BJ (cell line): ENCODE results near the gene VGLL4. TPM values are rescaled to one million over a fixed set of nuclear protein-coding genes. Genes with fewer than 3 reads are reported as not detected.

Experiments
- CTCF ChIA-PET: fragments of 350-600 bp; formaldehyde crosslinking; extraction: SDS; loops from one replicate; lab custom pipeline; 2021; ENCODE audit warnings: antibody characterized with exemption, inconsistent platforms; lab: Yijun Ruan, JAX
- POLR2A ChIA-PET: fragments of 300-600 bp; sonication (Branson Sonifier 250); formaldehyde crosslinking; extraction: SDS; loops from one replicate; lab custom pipeline; 2021; ENCODE audit warnings: antibody characterized with exemption; lab: Charles Lee
- DNase-seq: peaks from one replicate; pipeline ENCODE4 v3.0.0-alpha.2; 2011; ENCODE audit warnings: low read depth
- H3K27me3 ChIP-seq: 2 replicates; pipeline ENCODE4 v1.6.0; 2011; ENCODE audit warnings: low read length; ENCODE audit not compliant: control insufficient read depth, insufficient read depth
- H3K36me3 ChIP-seq: 2 replicates; pipeline ENCODE4 v1.5.1; 2011; ENCODE audit warnings: low read length; ENCODE audit not compliant: control insufficient read depth, insufficient read depth
- H3K4me3 ChIP-seq: 2 replicates; pipeline ENCODE4 v1.5.1; 2011; ENCODE audit warnings: low read depth, mild to moderate bottlenecking, control low read depth, low read length
- CTCF ChIP-seq: IDR thresholded peaks from 2 replicates; pipeline ENCODE4 v1.5.1; 2011; ENCODE audit warnings: low read depth, mild to moderate bottlenecking, control low read depth, inconsistent platforms, low read length, moderate library complexity; ENCODE audit not compliant: insufficient read depth
- polyA plus RNA-seq: library from polyadenylated mRNA; depleted of rRNA; stranded (reverse); fragments of >200 nt; gene quantifications from 2 replicates; pipeline ENCODE4 v1.2.3, GENCODE V29; 2011

The VGLL4 gene
- polyA plus RNA-seq, 1 experiment, result 31.3 TPM

GRCh38 chr3:11581237-11582190, 62.2 kb downstream of the VGLL4 start:
- CTCF ChIA-PET, result interaction anchor here (0.8 kb wide), 1 partner anchor 16 kb away, joined by 3 read pairs; no protein-coding TSS in a partner anchor
- no peaks in the 10 kb centered on the region for H3K27me3 ChIP-seq
- no peak for TF ChIP-seq CTCF
- no peaks in the 10 kb centered on the region for H3K36me3 ChIP-seq
- peak overlapping the region; percentile 41 for H3K4me3 ChIP-seq
- POLR2A ChIA-PET, result interaction anchor here (0.6 kb wide), 1 partner anchor 17 kb away, joined by 3 read pairs; no protein-coding TSS in a partner anchor
- DNase-seq, result no peak

GRCh38 chr3:11580645-11581044, 63.1 kb downstream of the VGLL4 start:
- no peak overlapping the region for H3K4me3 ChIP-seq
- ChIA-PET CTCF (interaction anchor here (0.8 kb wide), 1 partner anchor 15 kb away, joined by 3 read pairs; no protein-coding TSS in a partner anchor), POLR2A (interaction anchor here (0.6 kb wide), 1 partner anchor 18 kb away, joined by 3 read pairs; no protein-coding TSS in a partner anchor)
- no peak for TF ChIP-seq CTCF
- no peaks in the 10 kb centered on the region for H3K27me3 ChIP-seq
- DNase-seq, result no peak
- no peaks in the 10 kb centered on the region for H3K36me3 ChIP-seq

DNA sequence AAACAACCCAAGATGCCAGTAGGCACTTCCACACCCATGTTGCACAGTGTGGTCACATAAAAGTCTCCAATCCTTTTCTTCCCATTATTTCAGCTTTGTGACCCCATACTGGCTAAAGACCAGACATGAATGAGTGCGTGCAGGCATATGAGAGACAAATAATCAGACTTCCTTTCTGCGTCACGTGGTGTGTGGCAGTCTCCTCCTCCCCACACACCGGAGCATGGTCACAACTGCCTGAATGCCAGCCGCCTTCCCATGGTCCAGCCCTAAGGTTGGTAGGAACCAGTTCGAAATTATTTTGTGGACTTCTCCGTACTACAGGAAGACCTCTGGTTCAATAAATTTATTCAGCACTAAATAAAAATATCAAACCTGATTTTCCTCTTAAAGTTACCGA, 65.5 kb downstream of the VGLL4 start:
- Histone ChIP-seq H3K27me3 (no peaks in the 10 kb centered on the region), H3K4me3 (no peak overlapping the region), H3K36me3 (peaks cover 2% of the 10 kb centered on the region; the same call in 1 of the 2 replicates)
- ChIA-PET POLR2A (no interaction called here), CTCF (no interaction called here)
- no peak for TF ChIP-seq CTCF
- DNase-seq, result no peak

GRCh38 chr3:11576453-11576852, 67.3 kb downstream of the VGLL4 start:
- no peak for TF ChIP-seq CTCF
- H3K4me3 ChIP-seq, result no peak overlapping the region
- ChIA-PET POLR2A (no interaction called here), CTCF (interaction anchor here (1.4 kb wide), 1 partner anchor 23 kb away, joined by 3 read pairs; no protein-coding TSS in a partner anchor)
- peaks cover 2% of the 10 kb centered on the region; the same call in 1 of the 2 replicates for H3K36me3 ChIP-seq
- no peaks in the 10 kb centered on the region for H3K27me3 ChIP-seq
- DNase-seq, result no peak

DNA sequence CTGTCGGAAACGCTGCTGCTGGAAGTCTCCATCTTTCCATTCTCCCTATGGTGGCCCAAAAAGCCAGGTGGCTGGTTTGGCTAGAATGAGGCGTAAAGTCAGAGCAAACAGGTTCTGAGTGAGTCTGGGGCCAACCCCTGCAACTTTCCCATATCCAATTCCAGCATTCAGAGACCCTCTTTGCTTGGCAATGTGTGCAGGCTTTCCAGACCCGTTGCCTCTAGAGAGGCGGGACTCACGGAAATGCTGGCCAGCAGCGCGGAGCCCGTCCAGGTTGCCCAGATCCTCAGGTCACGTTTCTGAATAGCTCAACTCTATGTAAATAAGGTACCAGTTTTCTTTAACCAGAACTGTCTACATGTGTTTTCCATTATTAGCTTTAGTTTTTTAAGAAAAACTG, 68.0 kb downstream of the VGLL4 start:
- Histone ChIP-seq H3K27me3 (no peaks in the 10 kb centered on the region), H3K36me3 (peaks cover 2% of the 10 kb centered on the region; the same call in 1 of the 2 replicates), H3K4me3 (no peak overlapping the region)
- TF ChIP-seq CTCF, result no peak
- ChIA-PET POLR2A (no interaction called here), CTCF (interaction anchor here (1.4 kb wide), 1 partner anchor 24 kb away, joined by 3 read pairs; no protein-coding TSS in a partner anchor)
- DNase-seq, result no peak
